IMR-90 (cell line): ENCODE measurements around the gene HIVEP3. TPM values are rescaled to one million over a fixed set of nuclear protein-coding genes. Genes with fewer than 3 reads are reported as not detected.

Experiments used
- ATAC-seq: fragments of 200-7000 bp; cut with Tn5 transposase; 2 replicates; pipeline ENCODE4 v1.9.1; 2020; ENCODE audit warnings: low read depth, mild to moderate bottlenecking, moderate library complexity
- BruUV-seq: library from RNA; stranded (reverse); fragments of 400-500 nt; replicated peaks from 2 replicates; lab custom pipeline; 2021; lab: Mats Ljungman, UMichigan
- CTCF ChIA-PET: fragments of 300-600 bp; formaldehyde crosslinking; extraction: SDS; loops from one replicate; lab custom pipeline; 2021; ENCODE audit warnings: antibody characterized with exemption; lab: Yijun Ruan, JAX
- POLR2A ChIA-PET: fragments of 300-600 bp; sonication (Branson Sonifier 250); formaldehyde crosslinking; loops from one replicate; lab custom pipeline; 2022; ENCODE audit warnings: antibody characterized with exemption; ENCODE audit not compliant: unreplicated experiment; lab: Charles Lee
- DNase-seq: peaks from one replicate; pipeline ENCODE4 v3.0.0; 2013
- H2AFZ ChIP-seq: replicated peaks from 2 replicates; pipeline ENCODE3; 2013; ENCODE audit warnings: low read length, mild to moderate bottlenecking; ENCODE audit not compliant: poor library complexity
- H2AK5ac ChIP-seq: 2 replicates; pipeline ENCODE4 v1.6.1; 2013; ENCODE audit warnings: low read depth, low read length, inconsistent platforms
- H2AK9ac ChIP-seq: replicated peaks from 2 replicates; pipeline ENCODE3; 2013; ENCODE audit warnings: mild to moderate bottlenecking, low read depth, low read length, moderate library complexity; ENCODE audit not compliant: poor library complexity
- H2BK120ac ChIP-seq: 2 replicates; pipeline ENCODE4 v1.6.1; 2013; ENCODE audit warnings: low read depth, low read length, inconsistent platforms
- H2BK15ac ChIP-seq: 3 replicates; pipeline ENCODE4 v1.6.1; 2013; ENCODE audit warnings: low read depth, low read length, inconsistent platforms
- H2BK20ac ChIP-seq: 2 replicates; pipeline ENCODE4 v1.6.1; 2013; ENCODE audit warnings: low read depth, mild to moderate bottlenecking, inconsistent platforms, low read length, moderate library complexity
- H2BK5ac ChIP-seq: 2 replicates; pipeline ENCODE4 v1.6.1; 2013; ENCODE audit warnings: mild to moderate bottlenecking, low read depth, low read length, inconsistent platforms; ENCODE audit not compliant: poor library complexity, severe bottlenecking
- H3K14ac ChIP-seq: replicated peaks from 2 replicates; pipeline ENCODE4 v1.6.1; 2013; ENCODE audit warnings: low read depth, low read length, inconsistent platforms
- H3K18ac ChIP-seq: 2 replicates; pipeline ENCODE4 v1.6.1; 2013; ENCODE audit warnings: low read depth, low read length, control low read depth
- H3K23ac ChIP-seq: 2 replicates; pipeline ENCODE4 v1.6.1; 2013; ENCODE audit warnings: low read depth, low read length, inconsistent platforms
- H3K27ac ChIP-seq: 2 replicates; pipeline ENCODE4 v1.5.1; 2013; ENCODE audit warnings: mild to moderate bottlenecking, control low read depth, low read length; ENCODE audit not compliant: insufficient read depth
- H3K27me3 ChIP-seq: 2 replicates; pipeline ENCODE4 v1.6.1; 2013; ENCODE audit warnings: low read length; ENCODE audit not compliant: control insufficient read depth, insufficient read depth
- H3K36me3 ChIP-seq: 2 replicates; pipeline ENCODE4 v1.6.1; 2013; ENCODE audit warnings: low read length, mixed read lengths; ENCODE audit not compliant: control insufficient read depth, insufficient read depth
- H3K4ac ChIP-seq: 2 replicates; pipeline ENCODE4 v1.6.1; 2013; ENCODE audit warnings: low read depth, low read length, inconsistent platforms
- H3K4me1 ChIP-seq: 2 replicates; pipeline ENCODE4 v1.6.1; 2013; ENCODE audit warnings: low read length, mixed read lengths; ENCODE audit not compliant: control insufficient read depth, insufficient read depth
- H3K4me2 ChIP-seq: 2 replicates; pipeline ENCODE4 v1.6.1; 2013; ENCODE audit warnings: low read depth, mild to moderate bottlenecking, control low read depth, low read length, moderate library complexity
- H3K4me3 ChIP-seq: 2 replicates; pipeline ENCODE4 v1.5.1; 2013; ENCODE audit warnings: low read depth, mild to moderate bottlenecking, control low read depth, low read length, moderate library complexity; ENCODE audit not compliant: insufficient read depth
- H3K56ac ChIP-seq: 2 replicates; pipeline ENCODE4 v1.6.1; 2013; ENCODE audit warnings: low read length, inconsistent platforms; ENCODE audit not compliant: insufficient read depth; ENCODE audit errors: extremely low read depth
- H3K79me1 ChIP-seq, 2 experiments: 2 replicates each; pipeline ENCODE4 v1.6.1; 2013; ENCODE audit warnings: low read length in 2 of 2, inconsistent platforms in 1 of 2, low read depth in 1 of 2
- H3K9ac ChIP-seq: 2 replicates; pipeline ENCODE4 v1.6.1; 2013; ENCODE audit warnings: low read depth, low read length, control low read depth
- H3K9me1 ChIP-seq: 2 replicates; pipeline ENCODE4 v1.6.1; 2013; ENCODE audit warnings: low read length, inconsistent platforms; ENCODE audit not compliant: insufficient read depth
- H3K9me3 ChIP-seq: 2 replicates; pipeline ENCODE4 v1.6.1; 2013; ENCODE audit warnings: low read length; ENCODE audit not compliant: control insufficient read depth, insufficient read depth
- H4K20me1 ChIP-seq: 2 replicates; pipeline ENCODE4 v1.6.1; 2013; ENCODE audit warnings: low read length, inconsistent platforms; ENCODE audit not compliant: insufficient read depth
- H4K5ac ChIP-seq: 2 replicates; pipeline ENCODE4 v1.6.1; 2013; ENCODE audit warnings: mild to moderate bottlenecking, low read depth, low read length, control low read depth
- H4K8ac ChIP-seq, 2 experiments: 2 replicates each; pipeline ENCODE4 v1.6.1; 2013; ENCODE audit warnings: low read depth in 2 of 2, low read length in 2 of 2, control low read depth in 1 of 2, inconsistent platforms in 1 of 2
- H4K91ac ChIP-seq: 2 replicates; pipeline ENCODE4 v1.6.1; 2013; ENCODE audit warnings: low read depth, low read length, inconsistent platforms; ENCODE audit not compliant: insufficient read depth
- BHLHE40 ChIP-seq: fragments of 150-350 bp; IDR thresholded peaks from 2 replicates; pipeline ENCODE4 v1.6.1; 2016; ENCODE audit warnings: mild to moderate bottlenecking, low read depth, low read length
- ELK1 ChIP-seq: fragments of 150-350 bp; IDR thresholded peaks from 2 replicates; pipeline ENCODE4 v1.6.1; 2016; ENCODE audit warnings: low read depth, mild to moderate bottlenecking, low read length, moderate library complexity, borderline replicate concordance
- FOS ChIP-seq: fragments of 150-350 bp; IDR thresholded peaks from 2 replicates; pipeline ENCODE4 v1.6.1; 2016; ENCODE audit warnings: low read depth, low read length
- MAFK ChIP-seq: IDR thresholded peaks from 2 replicates; pipeline ENCODE4 v1.6.1; 2012; ENCODE audit warnings: low read depth, low read length, improper control_type of control experiment
- MAZ ChIP-seq: IDR thresholded peaks from 2 replicates; pipeline ENCODE4 v1.6.1; 2012; ENCODE audit warnings: low read depth, mild to moderate bottlenecking, low read length, improper control_type of control experiment, moderate library complexity, borderline replicate concordance
- MXI1 ChIP-seq: IDR thresholded peaks from 2 replicates; pipeline ENCODE4 v1.6.1; 2012; ENCODE audit warnings: low read depth, mild to moderate bottlenecking, low read length, moderate library complexity, borderline replicate concordance
- POLR2A ChIP-seq: IDR thresholded peaks from 2 replicates; pipeline ENCODE4 v1.6.1; 2012; ENCODE audit warnings: mild to moderate bottlenecking, low read depth, low read length
- RCOR1 ChIP-seq: IDR thresholded peaks from 2 replicates; pipeline ENCODE4 v1.6.1; 2012; ENCODE audit warnings: mild to moderate bottlenecking, low read length, improper control_type of control experiment; ENCODE audit not compliant: insufficient replicate concordance
- RFX5 ChIP-seq: IDR thresholded peaks from 2 replicates; pipeline ENCODE4 v1.8.0; 2012; ENCODE audit warnings: low read depth, mild to moderate bottlenecking, low read length, moderate library complexity
- SMC3 ChIP-seq: fragments of 150-350 bp; IDR thresholded peaks from 2 replicates; pipeline ENCODE4 v1.6.1; 2016; ENCODE audit warnings: low read depth, mild to moderate bottlenecking, antibody characterized with exemption, low read length, moderate library complexity
- USF2 ChIP-seq: fragments of 150-350 bp; IDR thresholded peaks from 2 replicates; pipeline ENCODE4 v1.6.1; 2017; ENCODE audit warnings: mild to moderate bottlenecking, antibody characterized with exemption, low read length, low read depth
- WGBS, 2 experiments: methylation state at CpG; one replicate each; pipeline versions ENCODE4 v1.1.5 to v1.1.7; 2013; ENCODE audit warnings: missing lambda C conversion rate in 2 of 2; ENCODE audit not compliant: insufficient read length in 1 of 2; ENCODE audit errors: extremely low coverage in 2 of 2; 5-methylcytosine and 5-hydroxymethylcytosine counted together
- dilution Hi-C: fragments of 300-500 bp; cut with HindIII; formaldehyde crosslinking; loops from one replicate; pipeline ENCODE4 v1.14.3; 2018; ENCODE audit warnings: low sequenced_read_pairs; ENCODE audit not compliant: unreplicated experiment
- in situ Hi-C: fragments of 300-500 bp; cut with MboI; formaldehyde crosslinking; loops from 3 replicates; pipeline ENCODE4 v1.14.3; 2019; ENCODE audit warnings: low sequenced_read_pairs, inconsistent platforms, mixed read lengths
- intact Hi-C: fragments of 100-400 bp; cut with micrococcal nuclease; formaldehyde crosslinking; loops from 2 replicates; pipeline ENCODE4 v1.10.0; 2022
- polyA plus RNA-seq, 3 experiments: library from polyadenylated mRNA; depleted of rRNA; stranded (reverse); fragments of >200 nt; gene quantifications; 2 replicates each; pipeline ENCODE4 v1.2.3, GENCODE V29; 2012; ENCODE audit warnings: low replicate concordance in 1 of 3
- total RNA-seq: library from RNA; depleted of rRNA; stranded (reverse); fragments of >200 nt; gene quantifications from 2 replicates; pipeline ENCODE4 v1.2.3, GENCODE V29; 2012

HIVEP3 gene
- total and polyA plus RNA-seq, 2 of the 4 experiments (the other 2 are of a cell fraction), result 1.4 to 4.0 TPM

GRCh38 chr1:41700986-41701535 lies 217.7 kb downstream of the HIVEP3 start:
- Histone ChIP-seq H2BK20ac (no peak overlapping the region), H2BK120ac (no peak overlapping the region), H3K4me3 (no peak overlapping the region), H3K36me3 (no peaks in the 10 kb centered on the region), H3K56ac (no peak overlapping the region), H3K4ac (no peak overlapping the region), H4K8ac (no peak overlapping the region), H3K9ac (no peak overlapping the region), H2BK15ac (no peak overlapping the region), H2AK9ac (no peak overlapping the region), H3K4me1 (no peaks in the 10 kb centered on the region), H3K9me3 (no peaks in the 10 kb centered on the region), H3K14ac (no peak overlapping the region), H3K9me1 (peaks cover 9% of the 10 kb centered on the region; the same call in 1 of the 2 replicates), H3K27ac (no peak overlapping the region), H3K79me1 (no peaks in the 10 kb centered on the region), H3K23ac (no peak overlapping the region), H2AFZ (no peak overlapping the region), H2BK5ac (no peak overlapping the region), H4K20me1 (no peaks in the 10 kb centered on the region), H2AK5ac (no peak overlapping the region), H3K4me2 (no peak overlapping the region), H3K27me3 (no peaks in the 10 kb centered on the region; the same call in 1 of the 2 replicates), H4K5ac (no peak overlapping the region), H3K18ac (no peak overlapping the region), H4K91ac (no peak overlapping the region)
- in situ Hi-C loops, result no loop called here
- no TSS peak for BruUV-seq
- POLR2A ChIA-PET, result no interaction called here
- WGBS, 2 experiments, result no CpG with 5 or more reads among the region's 6 CpGs
- ATAC-seq (no peak), DNase-seq (no peak)
- dilution Hi-C loops, result no loop called here
- TF ChIP-seq RCOR1, result no peak
- TF ChIP-seq SMC3, result no peak
- TF ChIP-seq BHLHE40, result no peak
- TF ChIP-seq MXI1, result no peak
- no peak for TF ChIP-seq ELK1
- no peak for TF ChIP-seq MAFK
- no peak for TF ChIP-seq MAZ
- no peak for TF ChIP-seq POLR2A
- TF ChIP-seq USF2, result no peak
- TF ChIP-seq FOS, result no peak
- no peak for TF ChIP-seq RFX5
- intact Hi-C loops, result no loop called here
- CTCF ChIA-PET, result no interaction called here
